ENCODE data around the gene PARVB.

- TF ChIP-seq CTCF (conservative IDR thresholded peaks at IDR 0.05 in 1 of 2, IDR thresholded peaks at IDR 0.05 in 1 of 2; ENCODE audit: low read depth in 1 of 2, low read length in 2 of 2): no peak
- no peak for TF ChIP-seq EZH2 (IDR thresholded peaks at IDR 0.05; ENCODE audit: low read length, missing control alignments)
Observed at GRCh38 chr22:43980996-43981395, 43.1 kb upstream of the PARVB start.
